DLD1 (cell line): Measurements from ENCODE around the gene DTNB.

Source experiments
- in situ Hi-C: cut with HindIII; loops from 2 replicates; pipeline ENCODE4 v1.10.0; 2017; ENCODE audit warnings: low sequenced_read_pairs

The DTNB gene

GRCh38 chr2:25473758-25474340 is 199.5 kb downstream of the DTNB start:
- in situ Hi-C loops = no loop called here

GRCh38 chr2:25473131-25473530 is 200.2 kb downstream of the DTNB start:
- in situ Hi-C loops = no loop called here

GRCh38 chr2:25470806-25471205 is 202.6 kb downstream of the DTNB start:
- in situ Hi-C loops = no loop called here

GRCh38 chr2:25467743-25468142 is 205.6 kb downstream of the DTNB start:
- in situ Hi-C loops = no loop called here

GRCh38 chr2:25462021-25462420 is 211.4 kb downstream of the DTNB start:
- in situ Hi-C loops = no loop called here

GRCh38 chr2:25460261-25460905 is 213.0 kb downstream of the DTNB start:
- in situ Hi-C loops = no loop called here

- in situ Hi-C loops = no loop called here
These were observed 218.4 kb downstream of the DTNB start for GRCh38 chr2:25454824-25455611.

GRCh38 chr2:25453199-25453905 is 220.0 kb downstream of the DTNB start:
- in situ Hi-C loops = no loop called here

- in situ Hi-C loops = no loop called here
These were observed 224.6 kb downstream of the DTNB start for GRCh38 chr2:25448808-25449207.

- in situ Hi-C loops = no loop called here
These were observed 226.4 kb downstream of the DTNB start for GRCh38 chr2:25447018-25447417.

- in situ Hi-C loops = no loop called here
These were observed 227.3 kb downstream of the DTNB start for GRCh38 chr2:25446122-25446521.

GRCh38 chr2:25445464-25445863 is 227.9 kb downstream of the DTNB start:
- in situ Hi-C loops = no loop called here

- in situ Hi-C loops = no loop called here
These were observed 228.6 kb downstream of the DTNB start for GRCh38 chr2:25444608-25445270.

GRCh38 chr2:25443766-25444165 is 229.6 kb downstream of the DTNB start:
- in situ Hi-C loops = no loop called here

GRCh38 chr2:25441353-25441752 is 232.0 kb downstream of the DTNB start:
- in situ Hi-C loops = no loop called here

GRCh38 chr2:25438793-25439192 is 234.6 kb downstream of the DTNB start:
- in situ Hi-C loops = no loop called here

- in situ Hi-C loops = no loop called here
These were observed 235.3 kb downstream of the DTNB start for GRCh38 chr2:25437881-25438662.

GRCh38 chr2:25435421-25435820 is 238.0 kb downstream of the DTNB start:
- in situ Hi-C loops = no loop called here

GRCh38 chr2:25431604-25432003 is 241.8 kb downstream of the DTNB start:
- in situ Hi-C loops = no loop called here

GRCh38 chr2:25430556-25430955 is 242.8 kb downstream of the DTNB start:
- in situ Hi-C loops = no loop called here
